ENCODE results near the gene PNKP. TPM values are rescaled to one million over a fixed set of nuclear protein-coding genes. Genes with fewer than 3 reads are reported as not detected.

Gene PNKP
- total RNA-seq, 1 donor from 2014 or later: 46.3 TPM

DNA sequence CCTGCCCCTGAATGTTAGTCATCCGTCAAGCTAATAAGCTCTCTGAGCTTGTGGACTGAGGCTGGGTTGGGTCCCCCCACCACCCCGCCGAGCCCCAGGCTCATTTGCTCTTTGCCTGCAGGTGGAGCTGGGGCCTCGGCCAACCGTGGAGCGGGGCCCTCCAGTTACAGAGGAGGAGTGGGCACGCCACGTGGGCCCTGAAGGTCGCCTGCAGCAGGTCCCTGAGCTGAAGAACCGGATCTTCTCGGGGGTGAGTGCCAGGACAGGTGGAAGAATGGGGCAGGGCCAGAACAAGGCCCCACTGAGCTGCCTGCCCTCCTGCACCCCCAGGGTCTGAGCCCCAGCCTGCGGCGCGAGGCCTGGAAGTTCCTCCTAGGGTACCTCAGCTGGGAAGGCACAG lies 15.3 kb upstream of the PNKP start:
- DNase-seq (ENCODE audit: low spot score in 2 of 2): no peak
- Histone ChIP-seq H3K9me3 (no peaks in the 10 kb centered on the region), H3K36me3 (peaks cover 75 to 79% of the 10 kb centered on the region in 2 donors), H3K27ac (no peak overlapping the region), H3K4me3 (no peak overlapping the region), H3K27me3 (no peaks in the 10 kb centered on the region), H3K4me1 (peaks cover 7 to 13% of the 10 kb centered on the region in 2 donors)
- TF ChIP-seq, protein P1, sequence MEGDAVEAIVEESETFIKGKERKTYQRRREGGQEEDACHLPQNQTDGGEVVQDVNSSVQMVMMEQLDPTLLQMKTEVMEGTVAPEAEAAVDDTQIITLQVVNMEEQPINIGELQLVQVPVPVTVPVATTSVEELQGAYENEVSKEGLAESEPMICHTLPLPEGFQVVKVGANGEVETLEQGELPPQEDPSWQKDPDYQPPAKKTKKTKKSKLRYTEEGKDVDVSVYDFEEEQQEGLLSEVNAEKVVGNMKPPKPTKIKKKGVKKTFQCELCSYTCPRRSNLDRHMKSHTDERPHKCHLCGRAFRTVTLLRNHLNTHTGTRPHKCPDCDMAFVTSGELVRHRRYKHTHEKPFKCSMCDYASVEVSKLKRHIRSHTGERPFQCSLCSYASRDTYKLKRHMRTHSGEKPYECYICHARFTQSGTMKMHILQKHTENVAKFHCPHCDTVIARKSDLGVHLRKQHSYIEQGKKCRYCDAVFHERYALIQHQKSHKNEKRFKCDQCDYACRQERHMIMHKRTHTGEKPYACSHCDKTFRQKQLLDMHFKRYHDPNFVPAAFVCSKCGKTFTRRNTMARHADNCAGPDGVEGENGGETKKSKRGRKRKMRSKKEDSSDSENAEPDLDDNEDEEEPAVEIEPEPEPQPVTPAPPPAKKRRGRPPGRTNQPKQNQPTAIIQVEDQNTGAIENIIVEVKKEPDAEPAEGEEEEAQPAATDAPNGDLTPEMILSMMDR (IDR thresholded peaks at IDR 0.05): no peak
- intact Hi-C loops (cut with DNase I): no loop called here

DNA sequence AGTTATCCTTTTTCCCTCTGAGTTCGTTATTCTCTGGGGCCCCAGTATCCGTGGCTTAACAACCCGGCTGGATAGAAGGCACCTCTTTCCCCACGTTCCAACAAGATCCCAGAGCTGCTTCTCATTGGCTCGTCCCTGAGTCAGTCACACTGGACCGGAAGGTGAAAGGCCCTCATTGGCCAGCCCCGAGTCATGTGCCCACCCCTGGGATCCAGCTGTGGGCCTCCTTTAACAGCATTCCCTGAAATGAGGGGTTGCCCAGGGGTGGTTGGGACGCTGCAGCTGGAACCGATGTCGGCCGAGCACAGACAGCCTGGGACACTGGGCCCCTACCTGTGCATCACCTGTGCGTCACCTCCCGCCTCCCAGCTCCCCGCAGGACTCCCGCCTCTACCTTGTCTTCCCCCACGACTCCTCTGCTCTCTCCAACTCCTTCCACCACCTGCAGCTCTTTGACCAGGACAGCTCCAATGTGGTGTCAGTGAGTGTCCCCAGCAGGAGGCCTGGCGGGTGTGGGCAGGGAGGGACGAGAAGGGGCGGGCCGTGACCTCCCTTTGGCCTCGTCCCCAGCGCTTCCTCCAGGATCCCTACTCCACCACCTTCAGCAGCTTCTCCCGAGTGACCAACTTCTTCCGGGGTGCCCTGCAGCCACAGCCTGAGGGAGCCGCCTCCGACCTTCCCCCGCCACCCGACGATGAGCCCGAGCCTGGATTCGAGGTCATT lies 14.5 kb upstream of the PNKP start:
- no peaks in the 10 kb centered on the region for H3K27me3 ChIP-seq
- no peak overlapping the region for H3K27ac ChIP-seq
- no peak overlapping the region for H3K4me3 ChIP-seq
- intact Hi-C loops (cut with DNase I): no loop called here
- H3K9me3 ChIP-seq: no peaks in the 10 kb centered on the region
- TF ChIP-seq, protein P1 (IDR thresholded peaks at IDR 0.05): no peak
- H3K36me3 ChIP-seq: peaks cover 70 to 71% of the 10 kb centered on the region in 2 donors
- peaks cover 7 to 13% of the 10 kb centered on the region in 2 donors for H3K4me1 ChIP-seq
- DNase-seq (ENCODE audit: low spot score in 2 of 2): no peak

- H3K27ac ChIP-seq: no peak overlapping the region
- peaks cover 67 to 68% of the 10 kb centered on the region in 2 donors for H3K36me3 ChIP-seq
- intact Hi-C loops (cut with DNase I): no loop called here
- H3K4me3 ChIP-seq: no peak overlapping the region
- H3K4me1 ChIP-seq: peaks cover 7 to 13% of the 10 kb centered on the region in 2 donors
- TF ChIP-seq, protein P1 (IDR thresholded peaks at IDR 0.05): no peak
- H3K9me3 ChIP-seq: no peaks in the 10 kb centered on the region
- no peaks in the 10 kb centered on the region for H3K27me3 ChIP-seq
- no peak for DNase-seq (ENCODE audit: low spot score in 2 of 2)
Observed at GRCh38 chr19:49881186-49881585, 13.8 kb upstream of the PNKP start.

- DNase-seq (ENCODE audit: low spot score in 2 of 2): no peak
- no peak overlapping the region for H3K4me3 ChIP-seq
- peaks cover 11 to 17% of the 10 kb centered on the region in 2 donors for H3K4me1 ChIP-seq
- H3K36me3 ChIP-seq: peaks cover 62 to 63% of the 10 kb centered on the region in 2 donors
- H3K9me3 ChIP-seq: no peaks in the 10 kb centered on the region
- intact Hi-C loops (cut with DNase I): no loop called here
- no peak overlapping the region for H3K27ac ChIP-seq
- no peaks in the 10 kb centered on the region for H3K27me3 ChIP-seq
- TF ChIP-seq, protein P1 (IDR thresholded peaks at IDR 0.05): no peak
Observed at GRCh38 chr19:49880162-49880869, 12.9 kb upstream of the PNKP start.

GRCh38 chr19:49879243-49879963 lies 12.0 kb upstream of the PNKP start:
- H3K4me3 ChIP-seq: no peak overlapping the region
- no peaks in the 10 kb centered on the region for H3K9me3 ChIP-seq
- DNase-seq (ENCODE audit: low spot score in 2 of 2): no peak
- H3K4me1 ChIP-seq: peaks cover 11 to 23% of the 10 kb centered on the region in 2 donors
- H3K36me3 ChIP-seq: peaks cover 53 to 54% of the 10 kb centered on the region in 2 donors
- no peak overlapping the region for H3K27ac ChIP-seq
- TF ChIP-seq, protein P1 (IDR thresholded peaks at IDR 0.05): no peak
- H3K27me3 ChIP-seq: no peaks in the 10 kb centered on the region
- intact Hi-C loops (cut with DNase I): no loop called here

All from ascending aorta (tissue), 2 donors.